H9 (cell line): ENCODE data around the gene SMIM3. TPM values are rescaled to one million over a fixed set of nuclear protein-coding genes. Genes with fewer than 3 reads are reported as not detected.
A peak's percentile ranks its signal among the peaks of the same experiment; 100 is the strongest.

Experiments
- DNase-seq: peaks from one replicate; pipeline ENCODE4 v3.0.0-alpha.2; 2017
- H2AFZ ChIP-seq: one replicate; pipeline ENCODE4 v1.6.1; 2013; ENCODE audit warnings: mild to moderate bottlenecking, low read length, control low read depth, moderate library complexity
- H2AK5ac ChIP-seq: 2 replicates; pipeline ENCODE4 v1.6.1; 2013; ENCODE audit warnings: low read length, control low read depth, mixed read lengths; ENCODE audit not compliant: insufficient read length
- H2BK120ac ChIP-seq: one replicate; pipeline ENCODE4 v1.6.1; 2013; ENCODE audit warnings: low read depth, mild to moderate bottlenecking, low read length, control low read depth, inconsistent platforms; ENCODE audit not compliant: poor library complexity, severe bottlenecking
- H2BK12ac ChIP-seq: 2 replicates; pipeline ENCODE4 v1.6.1; 2013; ENCODE audit warnings: low read length, control low read depth, mixed read lengths, low read depth; ENCODE audit not compliant: insufficient read length
- H2BK15ac ChIP-seq: 2 replicates; pipeline ENCODE4 v1.6.1; 2013; ENCODE audit warnings: low read depth, low read length, control low read depth
- H2BK20ac ChIP-seq: one replicate; pipeline ENCODE4 v1.6.1; 2013; ENCODE audit warnings: low read depth, mild to moderate bottlenecking, low read length, control low read depth, inconsistent platforms; ENCODE audit not compliant: poor library complexity, severe bottlenecking
- H2BK5ac ChIP-seq: 2 replicates; pipeline ENCODE4 v1.6.1; 2013; ENCODE audit warnings: low read length, control low read depth, mixed read lengths; ENCODE audit not compliant: insufficient read length
- H3K14ac ChIP-seq: 2 replicates; pipeline ENCODE4 v1.6.1; 2013; ENCODE audit warnings: low read length, control low read depth; ENCODE audit not compliant: insufficient read depth
- H3K18ac ChIP-seq: 2 replicates; pipeline ENCODE4 v1.6.1; 2013; ENCODE audit warnings: low read depth, mild to moderate bottlenecking, mixed read lengths, low read length, control low read depth; ENCODE audit not compliant: insufficient read length
- H3K23ac ChIP-seq: 2 replicates; pipeline ENCODE4 v1.6.1; 2013; ENCODE audit warnings: low read length, control low read depth, mixed read lengths, low read depth; ENCODE audit not compliant: insufficient read length
- H3K23me2 ChIP-seq: 2 replicates; pipeline ENCODE4 v1.6.1; 2013; ENCODE audit warnings: low read depth, mild to moderate bottlenecking, mixed read lengths, low read length, control low read depth; ENCODE audit not compliant: insufficient read length, poor library complexity, severe bottlenecking
- H3K27ac ChIP-seq: 2 replicates; pipeline ENCODE4 v1.5.1; 2013; ENCODE audit warnings: low read length, control low read depth, mixed read lengths, low read depth; ENCODE audit not compliant: insufficient read length
- H3K27me3 ChIP-seq: 2 replicates; pipeline ENCODE4 v1.6.1; 2013; ENCODE audit warnings: low read length, control low read depth, inconsistent platforms; ENCODE audit not compliant: insufficient read depth
- H3K4ac ChIP-seq: 2 replicates; pipeline ENCODE4 v1.6.1; 2013; ENCODE audit warnings: low read depth, mild to moderate bottlenecking, control low read depth, inconsistent platforms, low read length, moderate library complexity
- H3K4me1 ChIP-seq: 2 replicates; pipeline ENCODE4 v1.6.1; 2013; ENCODE audit warnings: low read length, control low read depth, inconsistent platforms; ENCODE audit not compliant: insufficient read depth
- H3K4me2 ChIP-seq: 2 replicates; pipeline ENCODE4 v1.6.1; 2013; ENCODE audit warnings: low read length, control low read depth, mixed read lengths; ENCODE audit not compliant: insufficient read length, insufficient read depth
- H3K56ac ChIP-seq: 2 replicates; pipeline ENCODE4 v1.6.1; 2013; ENCODE audit warnings: low read depth, mild to moderate bottlenecking, mixed read lengths, low read length, control low read depth; ENCODE audit not compliant: insufficient read length
- H3K79me1 ChIP-seq: 2 replicates; pipeline ENCODE4 v1.6.1; 2013; ENCODE audit warnings: low read depth, mild to moderate bottlenecking, moderate library complexity, low read length, control low read depth, inconsistent platforms; ENCODE audit not compliant: insufficient read depth, poor library complexity, severe bottlenecking
- H3K79me2 ChIP-seq: 2 replicates; pipeline ENCODE4 v1.6.1; 2013; ENCODE audit warnings: low read length, control low read depth, inconsistent platforms; ENCODE audit not compliant: insufficient read depth
- H3K9ac ChIP-seq: 2 replicates; pipeline ENCODE4 v1.6.1; 2013; ENCODE audit warnings: low read length, control low read depth, mixed read lengths; ENCODE audit not compliant: insufficient read length; ENCODE audit errors: extremely low read depth
- H3K9me3 ChIP-seq: one replicate; pipeline ENCODE4 v1.6.1; 2013; ENCODE audit warnings: low read depth, low read length, inconsistent platforms; ENCODE audit not compliant: control insufficient read depth
- H3T11ph ChIP-seq: one replicate; pipeline ENCODE4 v1.6.1; 2013; ENCODE audit warnings: mild to moderate bottlenecking, low read length, control low read depth, inconsistent platforms
- H4K20me1 ChIP-seq: one replicate; pipeline ENCODE4 v1.6.1; 2013; ENCODE audit not compliant: control insufficient read depth, insufficient read length, insufficient read depth
- H4K5ac ChIP-seq: 2 replicates; pipeline ENCODE4 v1.6.1; 2013; ENCODE audit warnings: low read depth, mild to moderate bottlenecking, mixed read lengths, low read length, control low read depth; ENCODE audit not compliant: insufficient read length
- H4K8ac ChIP-seq: replicated peaks from 2 replicates; pipeline ENCODE4 v1.6.1; 2013; ENCODE audit warnings: low read length, control low read depth, mixed read lengths, low read depth; ENCODE audit not compliant: insufficient read length
- H4K91ac ChIP-seq: 2 replicates; pipeline ENCODE4 v1.6.1; 2013; ENCODE audit warnings: low read depth, mild to moderate bottlenecking, moderate library complexity, mixed read lengths, low read length, control low read depth; ENCODE audit not compliant: insufficient read length
- H3K27ac Mint-ChIP-seq, 3 experiments: 2 replicates in 2 of 3; 3 replicates in 1 of 3; pipeline ENCODE4 v1.8.0; 2020 to 2021; ENCODE audit warnings: mixed read lengths in 3 of 3, mild to moderate bottlenecking in 1 of 3, moderate library complexity in 1 of 3
- H3K27me3 Mint-ChIP-seq: 2 replicates; pipeline ENCODE4 v1.8.0; 2021; ENCODE audit warnings: low read depth, mild to moderate bottlenecking, moderate library complexity, mixed read lengths
- H3K36me3 Mint-ChIP-seq, 3 experiments: 2 replicates in 2 of 3; 3 replicates in 1 of 3; pipeline ENCODE4 v1.8.0; 2020 to 2021; ENCODE audit warnings: low read depth in 3 of 3, mixed read lengths in 3 of 3; ENCODE audit not compliant: insufficient read depth in 1 of 3
- H3K4me1 Mint-ChIP-seq, 2 experiments: 2 replicates each; pipeline ENCODE4 v1.8.0; 2020; ENCODE audit warnings: mixed read lengths in 2 of 2
- H3K4me3 Mint-ChIP-seq, 2 experiments: 2 replicates in 1 of 2; 3 replicates in 1 of 2; pipeline ENCODE4 v1.8.0; 2020 to 2021; ENCODE audit warnings: mild to moderate bottlenecking in 2 of 2, mixed read lengths in 2 of 2, moderate library complexity in 1 of 2
- H3K9me3 Mint-ChIP-seq, 2 experiments: 2 replicates in 1 of 2; 3 replicates in 1 of 2; pipeline ENCODE4 v1.8.0; 2020; ENCODE audit warnings: mild to moderate bottlenecking in 2 of 2, mixed read lengths in 2 of 2, moderate library complexity in 1 of 2
- WGBS: extraction: QIAGEN DNeasy Blood & Tissue Kit; methylation state at CpG from one replicate; pipeline ENCODE4 v1.1.7; 2013; ENCODE audit warnings: missing lambda C conversion rate, low lambda C conversion rate, mixed read lengths; ENCODE audit not compliant: insufficient read length; ENCODE audit errors: extremely low coverage; 5-methylcytosine and 5-hydroxymethylcytosine counted together
- total RNA-seq: library from RNA; stranded (reverse); gene quantifications from 2 replicates; pipeline ENCODE4 v1.2.1, GENCODE V29; 2021
- TF ChIP-seq, protein P1 (sequence below): fragments of 200-600 bp; sonication (generic); conservative IDR thresholded peaks from 3 replicates; pipeline ENCODE4 v1.8.0; 2021; ENCODE audit warnings: antibody characterized with exemption, mild to moderate bottlenecking

The SMIM3 gene
- total RNA-seq, 1 experiment from 2014 or later, result 42.0 TPM

DNA sequence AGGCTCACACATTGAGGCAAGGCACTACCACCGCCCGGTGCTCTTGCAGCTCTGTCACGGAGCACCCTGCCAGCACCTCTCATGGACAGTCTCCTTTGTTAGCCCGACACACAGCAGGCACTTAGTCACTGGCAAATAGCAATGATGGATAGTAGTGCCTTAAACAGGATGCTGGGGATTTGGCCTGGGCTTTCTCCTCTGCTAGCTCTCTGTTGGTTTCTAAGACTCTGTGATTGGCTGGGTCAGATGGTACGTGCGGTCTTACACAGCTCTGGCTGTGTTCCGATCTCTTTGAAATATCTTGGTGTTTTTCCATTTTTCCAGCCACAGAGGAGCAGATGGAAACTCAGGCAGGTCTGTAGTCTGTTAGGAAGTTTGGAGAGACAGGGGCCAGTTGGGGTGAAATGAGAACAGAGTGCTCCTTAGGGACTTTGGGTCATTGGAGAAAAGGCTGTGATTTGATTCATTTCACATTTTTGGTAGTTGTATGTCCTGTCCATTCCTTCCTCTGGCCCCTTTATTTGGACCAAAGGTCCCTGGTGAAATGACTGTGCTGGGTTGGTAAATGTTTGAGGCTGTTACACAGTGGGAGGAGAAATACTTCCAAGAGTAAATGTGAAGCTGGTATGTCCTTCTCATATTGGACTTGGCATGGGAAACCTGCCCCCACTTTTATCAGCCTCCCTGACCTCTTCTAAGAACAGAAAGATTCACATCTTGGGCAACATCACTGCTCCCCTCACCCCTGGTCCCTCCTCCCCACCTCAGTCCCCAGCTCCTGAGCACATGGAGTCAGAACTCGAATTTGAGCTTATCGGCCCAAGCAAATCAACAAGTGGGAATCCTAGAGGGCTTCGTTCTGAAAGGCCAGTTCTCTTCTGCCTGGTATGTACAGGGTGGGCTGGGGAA is 3.4 kb downstream of the SMIM3 start:
- WGBS, result no CpG with 5 or more reads among the region's 10 CpGs
- H3K9me3 Mint-ChIP-seq, result peaks cover 12 to 16% of the 10 kb centered on the region in 2 experiments

More for the DNA sequence above, 3.4 kb downstream of the SMIM3 start:
- peak overlapping the region; percentile 83 to 91 (median 85); a peak in 6 of 7 replicates for H3K27ac Mint-ChIP-seq
- H2BK5ac ChIP-seq, result no peak overlapping the region
- H3K27ac ChIP-seq, result no peak overlapping the region
- peaks cover 31% of the 10 kb centered on the region for H3K4me1 ChIP-seq
- peaks cover 2% of the 10 kb centered on the region; the same call in 1 of the 2 replicates for H3K79me2 ChIP-seq
- H3K79me1 ChIP-seq, result no peaks in the 10 kb centered on the region
- DNase-seq, result peak; percentile 87
- no peak overlapping the region for H4K91ac ChIP-seq
- H3K18ac ChIP-seq, result peak overlapping the region; percentile 24
- H2BK15ac ChIP-seq, result no peak overlapping the region
- peak overlapping the region; percentile 69 for H3K4me2 ChIP-seq
- H3K27me3 Mint-ChIP-seq, result peaks cover 35% of the 10 kb centered on the region
- no peak overlapping the region for H2BK20ac ChIP-seq
- no peak overlapping the region for H3K56ac ChIP-seq
- no peak overlapping the region for H4K8ac ChIP-seq
- no peaks in the 10 kb centered on the region for H4K20me1 ChIP-seq
- H3K27me3 ChIP-seq, result peaks cover 4% of the 10 kb centered on the region; the same call in 1 of the 2 replicates
- H3K23me2 ChIP-seq, result peaks cover 13% of the 10 kb centered on the region
- no peak overlapping the region for H3K4ac ChIP-seq
- H3K36me3 Mint-ChIP-seq, result peaks cover 31 to 42% (median 34%) of the 10 kb centered on the region in 3 experiments
- H2BK120ac ChIP-seq, result no peak overlapping the region
- peak overlapping the region; percentile 76 to 89 for H3K4me3 Mint-ChIP-seq
- peak overlapping the region; percentile 14 for H2AK5ac ChIP-seq
- H3K4me1 Mint-ChIP-seq, result peaks cover 67 to 73% of the 10 kb centered on the region in 2 experiments
- no peak overlapping the region for H2AFZ ChIP-seq
- H3K9me3 ChIP-seq, result no peaks in the 10 kb centered on the region
- no peak overlapping the region for H3T11ph ChIP-seq
- TF ChIP-seq, protein P1, sequence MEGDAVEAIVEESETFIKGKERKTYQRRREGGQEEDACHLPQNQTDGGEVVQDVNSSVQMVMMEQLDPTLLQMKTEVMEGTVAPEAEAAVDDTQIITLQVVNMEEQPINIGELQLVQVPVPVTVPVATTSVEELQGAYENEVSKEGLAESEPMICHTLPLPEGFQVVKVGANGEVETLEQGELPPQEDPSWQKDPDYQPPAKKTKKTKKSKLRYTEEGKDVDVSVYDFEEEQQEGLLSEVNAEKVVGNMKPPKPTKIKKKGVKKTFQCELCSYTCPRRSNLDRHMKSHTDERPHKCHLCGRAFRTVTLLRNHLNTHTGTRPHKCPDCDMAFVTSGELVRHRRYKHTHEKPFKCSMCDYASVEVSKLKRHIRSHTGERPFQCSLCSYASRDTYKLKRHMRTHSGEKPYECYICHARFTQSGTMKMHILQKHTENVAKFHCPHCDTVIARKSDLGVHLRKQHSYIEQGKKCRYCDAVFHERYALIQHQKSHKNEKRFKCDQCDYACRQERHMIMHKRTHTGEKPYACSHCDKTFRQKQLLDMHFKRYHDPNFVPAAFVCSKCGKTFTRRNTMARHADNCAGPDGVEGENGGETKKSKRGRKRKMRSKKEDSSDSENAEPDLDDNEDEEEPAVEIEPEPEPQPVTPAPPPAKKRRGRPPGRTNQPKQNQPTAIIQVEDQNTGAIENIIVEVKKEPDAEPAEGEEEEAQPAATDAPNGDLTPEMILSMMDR, result no peak
- H3K14ac ChIP-seq, result no peak overlapping the region; the same call in 1 of the 2 replicates
- H2BK12ac ChIP-seq, result no peak overlapping the region
- no peak overlapping the region for H4K5ac ChIP-seq
- H3K9ac ChIP-seq, result no peak overlapping the region
- H3K23ac ChIP-seq, result no peak overlapping the region
